HCEC 1CT (cell line): ENCODE results near the gene NSUN4.
"Not testable (repeated sequence)": the region's sequence is repeated elsewhere in the genome, so short reads cannot be mapped to it uniquely, and the experiment has no call there.

Experiments used
- DNase-seq: peaks from one replicate; pipeline ENCODE4 v3.0.0-alpha.2; 2017

Gene NSUN4

GRCh38 chr1:46328182-46328581, 12.4 kb upstream of the NSUN4 start:
- not testable (repeated sequence) for DNase-seq

GRCh38 chr1:46329807-46330206, 10.8 kb upstream of the NSUN4 start:
- not testable (repeated sequence) for DNase-seq

- DNase-seq: not testable (repeated sequence)
Observed at GRCh38 chr1:46330381-46330780, 10.2 kb upstream of the NSUN4 start.

GRCh38 chr1:46331786-46332540, 8.6 kb upstream of the NSUN4 start:
- DNase-seq: not testable (repeated sequence)

- DNase-seq: peak; percentile 32
Observed at GRCh38 chr1:46333300-46334029, 7.1 kb upstream of the NSUN4 start.

- DNase-seq: no peak
Observed at GRCh38 chr1:46334030-46334384, 6.6 kb upstream of the NSUN4 start.

- no peak for DNase-seq
Observed at GRCh38 chr1:46335081-46335480, 5.5 kb upstream of the NSUN4 start.

- not testable (repeated sequence) for DNase-seq
Observed at GRCh38 chr1:46337409-46337808, 3.2 kb upstream of the NSUN4 start.

GRCh38 chr1:46341222-46342083, 846 bp downstream of the NSUN4 start:
- no peak for DNase-seq

GRCh38 chr1:46342084-46342656, 1.6 kb downstream of the NSUN4 start:
- DNase-seq: peak; percentile 20

GRCh38 chr1:46342677-46343350, 2.2 kb downstream of the NSUN4 start:
- DNase-seq: no peak

GRCh38 chr1:46343351-46343695, 2.7 kb downstream of the NSUN4 start:
- DNase-seq: no peak

GRCh38 chr1:46343705-46344104, 3.1 kb downstream of the NSUN4 start:
- no peak for DNase-seq

GRCh38 chr1:46344481-46344880, 3.9 kb downstream of the NSUN4 start:
- no peak for DNase-seq

GRCh38 chr1:46345281-46345680, 4.7 kb downstream of the NSUN4 start:
- no peak for DNase-seq

GRCh38 chr1:46352363-46352762, 11.8 kb downstream of the NSUN4 start:
- DNase-seq: no peak

- not testable (repeated sequence) for DNase-seq
Observed at GRCh38 chr1:46355920-46356319, 15.3 kb downstream of the NSUN4 start.

GRCh38 chr1:46362158-46362557, 21.6 kb downstream of the NSUN4 start:
- no peak for DNase-seq

- no peak for DNase-seq
Observed at GRCh38 chr1:46363121-46363520, 22.5 kb downstream of the NSUN4 start.

GRCh38 chr1:46364612-46365011, 24.0 kb downstream of the NSUN4 start:
- peak; percentile 76 for DNase-seq

GRCh38 chr1:46365796-46366195, 25.2 kb downstream of the NSUN4 start:
- not testable (repeated sequence) for DNase-seq

- DNase-seq: no peak
Observed at GRCh38 chr1:46367072-46367471, 26.5 kb downstream of the NSUN4 start.

GRCh38 chr1:46367701-46368100, 27.1 kb downstream of the NSUN4 start:
- DNase-seq: not testable (repeated sequence)
